AG04449 (cell line): ENCODE data around the gene TANGO6.

Source experiments
- CTCF ChIA-PET: fragments of 350-600 bp; formaldehyde crosslinking; extraction: SDS; loops from one replicate; lab custom pipeline; 2021; ENCODE audit warnings: antibody characterized with exemption; lab: Yijun Ruan, JAX
- POLR2A ChIA-PET: fragments of 400-600, 350-600 bp; formaldehyde crosslinking; extraction: SDS; loops from one replicate; lab custom pipeline; 2020; ENCODE audit warnings: antibody characterized with exemption, inconsistent platforms; lab: Yijun Ruan, JAX
- DNase-seq: peaks from one replicate; pipeline ENCODE4 v3.0.0-alpha.2; 2010; ENCODE audit warnings: low read depth, low spot score
- H3K4me3 ChIP-seq: 2 replicates; pipeline ENCODE4 v1.5.1; 2011; ENCODE audit warnings: low read depth, mild to moderate bottlenecking, control low read depth, low read length
- CTCF ChIP-seq: IDR thresholded peaks from one replicate; pipeline ENCODE4 v1.5.1; 2011; ENCODE audit warnings: mild to moderate bottlenecking, moderate library complexity, low read length, control low read depth, inconsistent platforms; ENCODE audit not compliant: insufficient read depth; ENCODE audit errors: missing control alignments

TANGO6 gene

GRCh38 chr16:68814516-68814915 lies 28.8 kb upstream of the TANGO6 start:
- TF ChIP-seq CTCF: no peak
- ChIA-PET CTCF (interaction anchor here (0.9 to 2.0 kb wide), 2 partner anchors 9 to 14 kb away, joined by 4 to 7 read pairs; no protein-coding TSS in a partner anchor), POLR2A (no interaction called here)
- H3K4me3 ChIP-seq: no peak overlapping the region
- no peak for DNase-seq

- H3K4me3 ChIP-seq: no peak overlapping the region; the same call in 1 of the 2 replicates
- peak; percentile 83 for DNase-seq
- no peak for TF ChIP-seq CTCF
- CTCF ChIA-PET: interaction anchor here (0.7 to 3.3 kb wide), 12 partner anchors 9 to 303 kb away, joined by 3 to 18 read pairs (median 4); partner anchors contain the start of gene TANGO6
- POLR2A ChIA-PET: interaction anchor here (0.7 kb wide), 1 partner anchor 284 kb away, joined by 3 read pairs; the partner anchor contains the start of gene ZFP90
Observed at GRCh38 chr16:68823401-68824135, 19.8 kb upstream of the TANGO6 start.

- POLR2A ChIA-PET: no interaction called here
- TF ChIP-seq CTCF: no peak
- DNase-seq: no peak
Observed at GRCh38 chr16:68825427-68825826, 17.9 kb upstream of the TANGO6 start.

GRCh38 chr16:68826652-68827051 lies 16.7 kb upstream of the TANGO6 start:
- ChIA-PET POLR2A (no interaction called here), CTCF (interaction anchor here (0.9 to 1.5 kb wide), 3 partner anchors 15 to 122 kb away, joined by 3 to 5 read pairs (median 3); no protein-coding TSS in a partner anchor)
- DNase-seq: no peak
- no peak for TF ChIP-seq CTCF
- no peak overlapping the region for H3K4me3 ChIP-seq

More at GRCh38 chr16:68825427-68825826, 17.9 kb upstream of the TANGO6 start:
- no peak overlapping the region for H3K4me3 ChIP-seq
- CTCF ChIA-PET: interaction anchor here (3.3 kb wide), 1 partner anchor 235 kb away, joined by 13 read pairs; no protein-coding TSS in a partner anchor

DNA sequence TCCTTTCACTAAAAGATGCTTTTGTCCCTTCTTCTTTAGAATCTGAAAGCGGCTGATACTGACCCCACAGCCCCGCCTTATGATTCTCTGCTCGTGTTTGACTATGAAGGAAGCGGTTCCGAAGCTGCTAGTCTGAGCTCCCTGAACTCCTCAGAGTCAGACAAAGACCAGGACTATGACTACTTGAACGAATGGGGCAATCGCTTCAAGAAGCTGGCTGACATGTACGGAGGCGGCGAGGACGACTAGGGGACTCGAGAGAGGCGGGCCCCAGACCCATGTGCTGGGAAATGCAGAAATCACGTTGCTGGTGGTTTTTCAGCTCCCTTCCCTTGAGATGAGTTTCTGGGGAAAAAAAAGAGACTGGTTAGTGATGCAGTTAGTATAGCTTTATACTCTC lies 10.1 kb upstream of the TANGO6 start:
- TF ChIP-seq CTCF: no peak
- CTCF ChIA-PET: interaction anchor here (1.0 to 1.2 kb wide), 3 partner anchors 30 to 291 kb away, joined by 3 to 6 read pairs (median 5); no protein-coding TSS in a partner anchor
- POLR2A ChIA-PET: no interaction called here
- DNase-seq: no peak
- H3K4me3 ChIP-seq: no peak overlapping the region

GRCh38 chr16:68834550-68834949 lies 8.8 kb upstream of the TANGO6 start:
- no peak for DNase-seq
- no peak overlapping the region for H3K4me3 ChIP-seq
- TF ChIP-seq CTCF: no peak
- CTCF ChIA-PET: interaction anchor here (0.6 to 4.0 kb wide), 4 partner anchors 11 to 314 kb away, joined by 3 to 34 read pairs (median 4); partner anchors contain the start of gene TANGO6
- POLR2A ChIA-PET: no interaction called here
